HG02678 (cell line): Measurements from ENCODE around the gene UNK.
A peak's percentile ranks its signal among the peaks of the same experiment; 100 is the strongest.

Experiments used
- ATAC-seq: cut with Tn5 transposase; IDR thresholded peaks from one replicate; pipeline ENCODE4 v1.9.1; 2021; ENCODE audit warnings: mild to moderate bottlenecking, moderate library complexity; ENCODE audit not compliant: unreplicated experiment

The UNK gene

DNA sequence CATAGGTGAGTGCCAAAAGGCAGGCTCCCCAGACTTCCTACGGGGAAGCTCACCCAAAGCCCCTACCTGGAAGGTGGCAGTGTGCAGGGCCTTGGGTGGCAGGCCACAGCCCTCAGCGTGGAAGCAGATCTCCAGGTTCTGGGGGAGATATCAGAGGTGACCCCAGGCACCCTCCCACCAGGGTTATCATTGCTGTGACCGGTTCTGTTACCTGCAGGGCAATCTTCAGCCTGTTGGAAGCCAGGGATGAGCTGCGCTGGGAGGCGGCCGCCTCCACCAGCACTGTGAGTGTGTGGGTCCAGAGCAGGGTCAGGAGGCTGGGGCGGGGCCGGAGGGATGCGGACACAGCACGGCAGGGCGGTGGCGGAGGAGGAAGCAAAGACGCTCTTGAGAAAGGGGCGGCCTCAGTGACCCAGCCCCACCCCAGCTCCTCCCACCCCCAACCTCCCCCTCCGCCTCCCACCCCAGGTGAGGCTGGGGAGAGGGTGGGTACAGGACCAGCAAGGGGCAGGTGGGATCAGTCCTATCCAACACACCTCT lies 46.5 kb downstream of the UNK start:
- ATAC-seq: no peak

DNA sequence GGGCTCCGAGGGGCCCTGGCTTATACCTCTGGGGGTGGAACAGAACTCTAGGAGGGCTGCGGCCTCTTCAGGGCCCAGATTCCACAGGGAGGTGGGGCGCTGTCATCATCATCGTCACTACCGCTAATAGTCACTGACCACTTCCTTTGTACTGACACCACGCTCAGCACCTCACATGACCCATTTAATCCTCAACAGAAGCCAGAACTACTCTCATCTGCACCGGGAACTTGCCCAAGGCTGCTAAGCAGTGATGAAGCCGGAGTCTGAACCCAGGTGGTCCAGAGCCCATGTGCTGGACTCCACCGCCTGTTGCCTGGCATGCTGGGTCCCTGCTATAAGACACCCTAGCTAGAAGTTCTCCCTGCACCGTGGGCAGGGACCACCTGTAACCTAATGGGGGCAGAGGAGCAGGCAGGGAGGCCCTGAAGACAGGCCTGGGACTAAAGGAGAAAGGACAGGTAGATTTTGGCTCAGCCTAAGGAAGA lies 47.6 kb downstream of the UNK start:
- no peak for ATAC-seq

DNA sequence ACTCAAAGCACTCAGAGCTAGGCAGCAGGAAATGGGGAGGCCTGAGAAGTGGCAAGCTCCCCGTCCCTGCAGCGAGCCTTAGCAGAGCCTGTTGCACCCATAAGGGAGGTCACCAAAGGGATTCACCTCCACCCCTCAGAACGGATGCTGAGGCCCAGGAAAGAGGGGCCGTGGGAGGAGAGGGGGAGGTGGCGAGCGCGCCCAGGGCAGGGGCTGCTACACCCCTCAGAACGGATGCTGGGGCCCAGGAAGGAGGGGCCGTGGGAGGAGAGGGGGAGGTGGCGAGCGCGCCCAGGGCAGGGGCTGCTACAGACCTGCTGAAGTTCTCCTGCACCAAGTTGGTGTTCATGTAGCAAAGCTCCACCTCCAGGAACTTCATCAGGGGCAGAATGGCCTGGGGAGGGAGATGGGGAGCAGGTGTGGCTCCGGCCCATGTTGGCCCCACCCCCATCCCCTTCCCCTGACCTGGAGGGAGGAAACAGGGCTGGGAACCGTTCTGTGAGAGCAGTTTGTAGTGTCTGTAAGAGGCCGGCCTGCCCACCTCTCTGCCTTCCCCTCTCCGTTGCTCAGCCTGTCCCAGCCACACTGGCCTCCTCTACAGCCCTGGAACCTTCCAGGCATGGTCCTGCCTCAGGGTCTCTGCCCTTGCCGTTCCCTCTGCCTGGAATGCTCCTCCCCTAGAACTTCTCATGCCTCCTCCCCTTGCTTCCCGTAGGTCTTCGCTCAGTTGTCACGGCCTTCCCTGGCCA lies 48.2 kb downstream of the UNK start:
- ATAC-seq: no peak

DNA sequence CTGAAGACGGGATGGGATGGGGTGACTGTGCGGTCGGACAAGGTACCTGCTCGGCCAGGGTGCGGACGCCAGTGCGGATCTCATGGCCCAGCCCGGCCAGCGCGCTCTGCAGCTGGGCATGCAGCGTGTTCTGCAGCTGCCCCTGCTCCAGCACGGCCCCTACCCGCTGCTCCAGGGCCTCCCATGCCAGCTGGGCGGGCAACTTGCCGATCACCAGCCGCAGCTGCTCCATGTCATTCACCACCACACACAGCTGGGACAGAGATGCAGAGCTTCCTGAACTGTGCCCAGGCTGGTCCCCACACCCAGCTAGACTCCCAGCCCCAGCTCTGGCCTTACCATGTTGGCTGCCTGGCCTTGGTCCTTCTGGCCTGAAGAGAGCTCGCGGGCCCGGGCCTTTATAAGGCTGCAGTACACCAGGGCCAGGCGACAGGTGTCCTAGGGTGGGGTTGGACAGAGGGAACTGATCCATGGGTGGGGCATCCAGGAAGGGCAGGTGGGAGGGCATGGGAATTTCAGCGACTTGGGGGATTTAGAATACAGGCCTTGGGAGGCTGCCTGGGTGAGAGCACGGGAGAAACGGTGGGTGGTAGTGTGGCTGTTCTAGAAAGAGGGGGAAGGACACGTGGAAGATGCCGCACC lies 49.8 kb downstream of the UNK start:
- no peak for ATAC-seq

DNA sequence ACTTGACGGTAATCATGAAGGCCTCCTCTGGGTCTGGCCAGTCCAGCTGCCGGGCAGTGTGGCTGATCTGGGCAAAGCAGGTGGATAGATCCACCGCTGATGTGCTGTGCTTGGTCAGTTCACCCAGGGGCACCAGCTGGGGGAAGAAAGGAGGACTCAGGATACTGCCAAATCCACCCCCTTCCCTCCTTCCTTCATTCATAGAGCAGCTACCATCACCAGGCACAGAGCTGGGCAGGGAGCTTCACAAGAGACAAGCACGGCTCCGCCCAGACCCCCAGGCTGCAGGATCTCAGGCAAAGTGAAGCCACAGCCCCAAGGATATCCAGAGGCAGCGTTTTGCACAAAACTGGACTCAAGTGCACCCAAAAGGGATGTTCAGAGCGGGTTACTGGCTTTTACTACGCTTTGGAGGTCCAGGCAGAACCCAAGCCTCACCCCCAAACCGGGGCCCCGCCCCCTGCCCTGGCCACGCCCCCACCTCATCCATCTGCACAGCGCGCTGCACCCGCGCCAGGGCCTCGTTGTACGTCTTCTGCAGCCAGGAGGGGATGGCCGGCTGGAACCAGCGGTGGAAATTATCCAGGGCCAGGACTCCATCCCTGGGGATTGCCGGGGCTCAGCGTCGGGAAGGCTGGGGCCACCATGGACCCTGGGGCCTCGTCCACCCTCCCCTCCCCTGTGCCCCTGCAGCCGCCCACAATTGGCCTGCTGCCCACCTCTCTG lies 50.5 kb downstream of the UNK start:
- no peak for ATAC-seq

DNA sequence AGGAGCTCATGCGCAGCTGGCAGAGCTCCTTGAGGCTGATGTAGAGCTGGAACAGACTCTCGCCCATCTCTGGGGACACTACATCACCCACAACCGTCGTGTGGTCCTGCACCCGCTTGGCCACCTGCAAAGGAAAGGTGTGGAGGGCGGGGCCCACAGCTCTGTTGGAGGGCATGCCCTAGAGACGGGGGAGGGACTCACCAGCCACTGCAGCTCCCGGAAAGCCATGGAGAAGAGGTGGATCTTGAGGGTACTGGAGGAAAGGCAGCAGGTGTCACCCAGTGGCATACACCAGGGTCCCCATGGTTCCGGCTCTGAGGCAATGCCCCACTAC lies 51.0 kb downstream of the UNK start:
- ATAC-seq: no peak

- ATAC-seq: no peak
Measured at GRCh38 chr17:75836605-75837004, 52.0 kb downstream of the UNK start.

DNA sequence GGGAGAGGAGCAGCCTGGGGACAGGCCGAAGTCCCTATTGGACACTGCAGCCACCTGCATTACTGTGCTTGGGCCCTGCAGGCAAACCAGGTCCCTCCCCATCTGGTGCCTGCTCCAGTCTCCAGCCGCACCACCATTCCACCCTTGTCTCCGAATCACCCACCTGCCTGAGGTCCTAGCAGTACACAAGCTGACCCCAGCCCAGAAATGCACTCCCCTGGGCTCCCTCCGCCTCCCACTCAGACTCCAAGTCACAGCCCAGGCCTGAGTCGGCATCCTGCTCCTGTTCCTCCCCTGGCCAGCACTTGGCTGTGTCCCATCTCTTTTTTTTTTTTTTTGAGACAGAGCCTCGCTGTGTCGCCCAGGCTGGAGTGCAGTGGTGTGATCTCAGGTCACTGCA lies 53.3 kb downstream of the UNK start:
- ATAC-seq: no peak

GRCh38 chr17:75838410-75838809 lies 53.8 kb downstream of the UNK start:
- ATAC-seq: no peak

DNA sequence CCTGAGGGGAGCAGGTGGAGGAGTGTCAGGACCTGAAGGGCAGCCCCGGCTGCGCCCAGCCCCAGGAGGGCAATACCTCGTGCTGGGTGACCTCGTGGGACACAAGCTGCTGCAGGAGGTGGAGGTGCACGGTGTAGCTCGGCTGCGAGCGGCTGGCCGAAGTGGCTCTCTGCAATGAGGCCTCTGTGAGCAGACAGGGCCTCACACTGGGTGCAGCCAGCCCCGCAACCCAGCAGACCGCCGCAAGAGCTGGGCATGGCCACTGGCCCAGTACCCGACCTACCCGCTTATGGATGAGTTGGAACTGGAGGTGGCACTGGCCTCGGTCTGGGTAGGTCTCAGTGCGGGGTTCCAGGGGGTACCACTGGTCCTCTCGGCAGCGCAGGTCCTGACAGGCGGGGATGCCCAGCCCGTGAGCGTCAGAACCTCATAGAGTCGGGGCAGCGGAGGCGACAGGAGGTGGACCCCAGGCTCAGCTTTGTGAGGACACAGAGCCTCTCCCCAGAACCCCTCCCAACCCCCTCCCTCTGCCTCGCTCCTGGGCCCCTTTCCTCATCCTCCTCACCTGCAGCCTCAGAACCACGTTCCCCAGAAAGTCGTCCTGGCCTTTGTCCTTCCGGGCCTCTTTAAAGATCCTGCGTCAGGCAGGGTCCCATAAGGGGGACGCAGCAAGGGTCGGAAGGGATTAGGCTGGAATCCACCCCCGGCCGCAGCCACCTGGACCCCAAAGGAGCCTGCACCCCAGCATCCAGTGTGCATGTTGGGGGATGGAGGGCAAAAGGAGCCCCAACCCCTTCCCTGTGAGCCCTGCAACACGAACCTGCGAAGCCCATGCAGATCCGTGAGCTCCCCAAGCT lies 55.6 kb downstream of the UNK start:
- no peak for ATAC-seq

DNA sequence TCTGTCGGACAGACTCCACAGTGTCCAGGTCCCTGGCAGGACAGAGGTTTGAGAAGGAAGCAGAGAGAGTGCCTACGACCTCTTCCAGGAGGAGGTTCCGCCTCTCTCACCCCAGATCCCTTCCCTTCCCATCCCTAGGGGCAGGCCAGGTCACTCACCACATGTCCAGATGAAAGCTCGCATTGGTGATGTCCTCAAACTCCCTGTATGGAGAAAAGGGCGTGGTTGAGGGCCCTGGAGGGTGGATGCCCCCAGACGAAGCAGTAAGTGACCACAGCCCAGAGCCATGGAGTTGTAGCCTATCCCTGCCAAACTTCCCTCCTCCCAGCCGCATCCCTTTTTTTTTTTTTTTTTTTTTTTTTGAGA lies 56.2 kb downstream of the UNK start:
- ATAC-seq: no peak

GRCh38 chr17:75842411-75842810 lies 57.8 kb downstream of the UNK start:
- ATAC-seq: no peak

DNA sequence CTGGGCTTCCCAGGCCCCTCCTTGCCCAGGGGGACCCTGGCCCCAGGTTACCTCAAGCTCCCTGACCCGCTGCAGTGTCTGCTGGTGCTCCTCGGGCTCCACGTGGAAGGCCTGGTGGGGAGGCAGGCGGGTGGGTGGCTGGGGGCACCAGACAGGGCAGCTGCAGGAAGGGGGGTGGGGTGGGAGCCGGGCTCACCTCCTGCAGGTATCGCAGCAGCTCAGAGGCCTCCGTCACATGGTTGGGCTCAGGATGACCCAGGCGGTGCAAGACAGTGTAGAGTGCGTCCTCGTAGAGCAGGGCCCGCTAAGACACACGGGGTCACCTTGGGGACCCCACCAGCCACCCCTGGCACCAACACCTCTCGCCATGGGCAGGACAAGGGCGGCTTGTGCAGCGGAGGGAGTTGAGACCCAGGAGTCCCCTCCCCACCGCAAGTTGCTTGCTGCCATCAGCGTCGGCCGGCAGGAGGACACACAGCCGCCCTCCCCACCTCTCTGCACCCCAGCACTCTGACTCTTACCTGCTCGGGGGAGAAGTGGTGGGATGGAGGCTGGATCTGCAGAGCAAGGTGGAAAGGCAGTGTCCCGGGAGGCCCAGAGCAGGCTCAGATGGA lies 58.5 kb downstream of the UNK start:
- no peak for ATAC-seq

DNA sequence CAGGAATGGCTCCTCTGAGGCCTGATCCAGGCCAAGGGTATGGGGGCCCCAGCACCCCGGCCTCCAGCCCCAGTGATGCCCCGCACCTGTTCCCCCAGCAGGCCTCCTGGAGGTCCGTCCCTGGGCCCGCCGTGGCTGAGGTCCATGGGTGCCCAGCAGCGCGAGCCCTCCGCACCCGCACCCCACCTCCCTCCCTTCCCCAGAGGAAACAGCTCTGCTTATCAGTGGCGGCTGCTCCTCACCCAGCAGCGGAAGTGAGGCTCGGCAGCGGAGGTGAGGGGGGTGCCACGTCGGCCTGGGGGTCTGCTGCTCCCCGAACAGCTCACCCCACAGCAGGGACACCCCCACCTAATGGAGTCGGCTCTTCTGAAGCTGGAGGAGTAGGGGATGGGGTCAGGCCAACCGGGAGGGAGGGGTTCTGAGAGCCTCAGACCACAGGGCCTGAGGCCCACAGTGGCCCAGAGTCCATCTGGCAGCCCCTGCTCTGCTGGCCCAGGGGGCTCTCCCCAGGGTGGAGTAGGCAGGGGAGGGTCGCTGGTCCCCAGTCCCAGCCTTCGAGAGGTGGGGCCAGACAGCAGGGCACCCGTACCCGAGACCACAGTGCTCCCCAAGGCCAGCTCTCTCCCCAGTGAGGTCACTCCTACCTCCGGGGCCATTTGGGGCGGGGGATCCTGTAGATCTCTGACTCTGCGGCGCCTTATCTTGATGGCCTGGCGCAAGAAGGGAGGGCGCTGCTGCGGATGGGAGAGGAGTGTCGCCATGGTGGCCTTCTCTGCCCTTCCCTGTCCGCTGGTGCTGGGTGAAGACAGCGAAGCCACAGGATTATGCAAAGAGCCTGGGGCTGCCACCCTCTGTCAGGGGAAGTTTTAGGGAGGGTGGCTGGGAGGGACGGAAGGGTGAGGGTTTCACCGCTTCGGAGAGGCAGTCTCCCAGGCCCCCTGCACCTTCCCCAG lies 59.2 kb downstream of the UNK start, which contains the start of gene UNC13D:
Gene UNC13D, minus strand, starts transcription at position 828 of the 953 bp plus-strand sequence. Its CDS starts 67 bp downstream, at position 761.
- peak; percentile 37 for ATAC-seq

GRCh38 chr17:75844530-75845057 lies 60.0 kb downstream of the UNK start:
- no peak for ATAC-seq

- ATAC-seq: peak; percentile 77
Measured at GRCh38 chr17:75845058-75845711, 60.6 kb downstream of the UNK start.

GRCh38 chr17:75845933-75846691 lies 61.5 kb downstream of the UNK start:
- ATAC-seq: no peak
